NCI-H2081 (cell line): ENCODE results near the gene UBB.
"Not testable (repeated sequence)": the region's sequence is repeated elsewhere in the genome, so short reads cannot be mapped to it uniquely, and the experiment has no call there.

Source experiments
- DNase-seq, 2 experiments: peaks; one replicate each; lab custom pipeline; 2025; lab: John Stamatoyannopoulos, UW

Gene UBB

GRCh38 chr17:16374146-16374938, 6.5 kb upstream of the UBB start:
- DNase-seq, result no peak

DNA sequence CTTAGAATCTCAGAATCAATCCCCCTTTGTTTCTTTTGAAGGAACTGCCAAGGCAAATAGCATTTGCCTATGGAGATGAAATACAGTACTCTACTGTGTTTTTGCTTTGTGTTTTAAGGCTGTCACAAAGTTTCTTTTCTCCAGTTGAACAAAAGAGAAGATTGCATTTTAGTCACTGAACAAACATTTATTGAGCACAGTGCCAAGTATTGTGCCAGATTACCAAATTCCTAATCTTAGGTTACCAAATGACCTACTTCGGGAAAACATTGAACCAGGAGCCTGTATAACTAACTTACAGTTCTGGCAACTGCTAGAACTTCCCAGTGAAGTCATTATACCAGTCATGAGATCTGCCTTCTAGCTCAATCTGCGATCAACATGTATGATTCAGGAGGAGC, 3.0 kb upstream of the UBB start:
- no peak for DNase-seq

- no peak for DNase-seq
Observed at GRCh38 chr17:16378636-16379282, 2.1 kb upstream of the UBB start.

DNA sequence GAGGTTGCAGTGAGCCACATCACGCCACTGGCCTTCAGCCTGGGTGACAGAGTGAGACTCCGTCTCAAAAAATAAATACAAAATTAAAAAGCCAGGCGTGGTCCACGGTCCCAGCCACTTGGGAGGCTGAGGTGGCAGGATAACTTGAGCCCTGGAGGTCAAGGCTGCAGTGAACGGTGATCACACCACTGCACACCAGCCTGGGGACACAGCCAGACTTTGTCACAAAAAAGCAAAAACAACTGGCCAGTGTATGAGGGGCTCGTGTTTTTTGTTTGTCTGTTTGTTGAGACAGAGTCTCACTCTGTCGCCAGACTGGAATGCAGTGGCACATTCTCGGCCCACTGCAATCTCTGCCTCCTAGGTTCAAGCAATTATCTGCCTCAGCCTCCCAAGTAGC, 1.2 kb upstream of the UBB start:
- no peak for DNase-seq

DNA sequence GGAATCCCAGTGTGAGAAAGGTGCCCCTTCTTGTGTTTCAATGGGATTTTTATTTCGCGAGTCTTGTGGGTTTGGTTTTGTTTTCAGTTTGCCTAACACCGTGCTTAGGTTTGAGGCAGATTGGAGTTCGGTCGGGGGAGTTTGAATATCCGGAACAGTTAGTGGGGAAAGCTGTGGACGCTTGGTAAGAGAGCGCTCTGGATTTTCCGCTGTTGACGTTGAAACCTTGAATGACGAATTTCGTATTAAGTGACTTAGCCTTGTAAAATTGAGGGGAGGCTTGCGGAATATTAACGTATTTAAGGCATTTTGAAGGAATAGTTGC, 567 bp downstream of the UBB start:
- no peak for DNase-seq

GRCh38 chr17:16383216-16383615, 2.3 kb downstream of the UBB start:
- DNase-seq, result no peak

DNA sequence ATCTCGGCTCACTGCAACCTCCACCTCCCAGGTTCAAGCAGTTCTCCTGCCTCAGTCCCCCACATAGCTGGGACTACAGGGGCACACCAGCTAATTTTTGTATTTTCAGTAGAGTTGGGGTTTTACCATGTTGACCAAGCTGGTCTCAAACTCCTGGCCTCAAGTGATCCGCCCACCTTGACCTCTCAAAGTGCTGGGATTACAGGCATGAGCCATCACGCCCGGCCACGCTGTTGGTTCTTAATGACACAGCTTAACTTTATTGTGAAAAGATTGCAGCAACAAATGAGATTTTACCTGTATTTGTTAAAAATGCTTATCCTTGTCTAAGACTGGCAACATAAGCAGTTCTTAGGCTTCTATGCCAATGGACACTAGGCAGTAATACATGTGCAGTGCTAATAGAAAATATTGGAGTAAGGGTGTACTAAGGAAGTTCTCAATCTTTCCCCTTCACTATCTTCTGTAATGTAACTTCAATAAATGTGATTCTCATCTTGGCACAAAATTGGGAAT, 2.9 kb downstream of the UBB start:
- no peak for DNase-seq

DNA sequence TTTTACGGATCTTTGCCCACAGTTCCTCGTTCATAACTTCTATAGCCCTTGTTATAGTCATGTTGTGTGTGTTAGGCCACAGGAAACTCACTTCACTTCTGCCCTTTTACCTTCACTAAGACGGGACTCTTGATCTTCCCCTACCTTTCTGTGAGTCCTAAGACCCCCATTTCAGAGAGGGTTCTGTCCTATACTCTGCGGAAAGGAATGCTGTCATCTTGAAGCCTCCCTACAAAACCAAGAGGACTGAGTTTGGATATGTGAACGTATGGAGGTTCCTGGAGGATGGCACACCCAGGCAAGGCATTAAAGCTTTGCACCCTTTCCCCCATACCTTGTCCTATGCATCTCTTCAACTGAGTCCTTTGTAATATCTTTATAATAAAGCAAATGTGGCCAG, 3.7 kb downstream of the UBB start:
- DNase-seq, result no peak

- not testable (repeated sequence) for DNase-seq
Observed at GRCh38 chr17:16386126-16386507, 5.2 kb downstream of the UBB start.

- no peak for DNase-seq
Observed at GRCh38 chr17:16391451-16391850, 10.6 kb downstream of the UBB start.

DNA sequence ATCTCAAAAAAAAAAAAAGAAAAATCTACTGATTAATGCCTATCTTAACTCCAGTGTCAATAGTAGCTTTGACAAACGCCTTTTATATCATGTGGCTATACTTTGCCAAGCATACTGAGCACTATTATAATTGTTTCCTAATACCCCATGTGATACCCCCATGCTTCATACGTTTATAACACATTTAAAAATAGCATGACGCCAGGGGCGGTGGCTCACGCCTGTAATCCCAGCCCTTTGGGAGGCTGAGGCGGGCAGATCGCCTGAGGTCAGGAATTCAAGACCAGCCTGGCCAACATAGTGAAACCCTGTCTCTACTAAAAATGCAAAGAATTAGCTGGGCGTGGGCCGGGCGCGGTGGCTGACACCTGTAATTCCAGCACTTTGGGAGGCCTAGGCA, 11.6 kb downstream of the UBB start:
- DNase-seq, result not testable (repeated sequence)

DNA sequence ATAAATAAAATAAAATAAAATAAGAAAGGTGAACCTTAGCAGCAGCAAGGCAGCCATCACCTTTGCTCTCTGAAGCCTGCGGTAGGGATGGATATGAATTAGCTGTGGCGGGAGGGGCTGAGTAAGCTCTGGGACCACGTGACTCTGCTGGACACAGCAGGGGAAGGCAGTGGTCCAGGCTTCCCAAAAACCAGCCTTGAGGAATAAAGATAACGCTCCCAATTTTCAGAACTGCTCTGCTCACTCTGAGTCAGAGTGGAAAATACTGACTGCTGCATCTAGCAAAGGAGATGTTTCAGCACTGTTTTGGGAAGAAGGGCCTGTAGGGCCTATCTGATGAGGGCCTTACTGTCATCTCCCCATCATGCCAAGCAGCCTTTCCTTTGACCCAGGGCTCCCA, 15.0 kb downstream of the UBB start:
- not testable (repeated sequence) for DNase-seq

- not testable (repeated sequence) for DNase-seq
Observed at GRCh38 chr17:16396693-16397092, 15.8 kb downstream of the UBB start.

GRCh38 chr17:16398270-16399267, 17.7 kb downstream of the UBB start:
- DNase-seq, result no peak

DNA sequence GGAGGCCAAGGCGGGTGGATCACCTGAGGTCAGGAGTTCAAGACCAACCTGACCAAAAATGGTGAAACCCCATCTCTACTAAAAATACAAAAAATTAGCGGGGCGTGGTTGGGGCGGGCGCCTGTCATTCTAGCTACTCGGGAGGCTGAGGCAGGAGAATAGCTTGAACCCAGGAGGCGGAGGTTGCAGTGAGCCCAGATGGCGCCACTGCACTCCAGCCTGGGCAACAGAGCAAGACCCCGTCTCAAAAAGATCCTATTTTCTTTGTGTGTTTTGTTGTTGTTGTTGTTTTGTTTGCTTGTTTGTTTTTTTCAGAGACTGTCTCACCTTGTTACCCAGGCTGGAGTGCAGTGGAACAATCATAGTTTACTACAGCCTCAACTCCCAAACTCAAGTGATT, 23.0 kb downstream of the UBB start:
- not testable (repeated sequence) for DNase-seq

DNA sequence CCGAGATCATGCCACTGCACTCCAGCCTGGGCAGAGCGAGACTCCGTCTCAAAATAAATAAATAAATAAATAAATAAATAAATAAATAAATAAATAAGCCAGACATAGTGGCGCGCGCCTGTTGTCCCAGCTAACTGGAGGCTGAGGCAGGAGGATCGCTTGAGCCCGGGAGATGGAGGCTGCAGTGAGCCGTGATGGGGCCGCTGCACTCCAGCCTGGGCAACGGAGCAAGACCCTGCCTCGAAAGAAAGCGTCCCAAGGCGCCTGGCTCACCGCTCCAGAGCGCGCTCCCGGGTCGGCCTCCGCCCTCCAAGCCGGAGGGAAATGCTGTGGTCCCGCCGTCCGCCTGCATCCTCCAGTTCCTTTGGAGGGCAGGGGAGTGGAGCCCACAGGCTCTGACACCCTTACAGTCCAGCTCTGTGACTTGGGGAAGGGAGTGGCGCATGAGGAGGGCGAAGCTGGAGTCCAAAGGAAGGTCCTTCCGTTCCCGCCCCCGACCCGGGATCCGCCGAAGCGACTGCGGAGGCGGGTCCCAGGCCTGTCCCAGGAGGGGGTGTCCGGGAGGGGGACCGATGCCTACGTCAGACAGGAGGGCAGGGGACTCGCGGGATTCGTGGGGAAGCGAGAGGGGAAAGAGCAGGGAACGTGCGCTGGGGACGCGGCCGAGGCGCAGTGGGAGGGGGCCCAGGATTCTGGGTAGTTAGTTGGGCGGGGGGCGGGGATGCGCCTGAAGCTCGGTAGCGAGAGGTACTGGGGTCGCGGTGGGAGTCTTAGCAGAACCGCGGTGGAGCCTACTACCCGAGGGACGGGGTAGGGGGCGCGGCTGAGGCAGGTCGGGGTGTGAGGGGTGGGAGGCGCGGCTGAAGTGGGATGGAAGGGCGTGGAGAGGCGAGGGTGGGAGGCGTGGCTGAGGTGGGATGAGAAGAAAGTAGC, 26.1 kb downstream of the UBB start:
- no peak for DNase-seq

GRCh38 chr17:16407911-16408588, 27.2 kb downstream of the UBB start:
- no peak for DNase-seq

DNA sequence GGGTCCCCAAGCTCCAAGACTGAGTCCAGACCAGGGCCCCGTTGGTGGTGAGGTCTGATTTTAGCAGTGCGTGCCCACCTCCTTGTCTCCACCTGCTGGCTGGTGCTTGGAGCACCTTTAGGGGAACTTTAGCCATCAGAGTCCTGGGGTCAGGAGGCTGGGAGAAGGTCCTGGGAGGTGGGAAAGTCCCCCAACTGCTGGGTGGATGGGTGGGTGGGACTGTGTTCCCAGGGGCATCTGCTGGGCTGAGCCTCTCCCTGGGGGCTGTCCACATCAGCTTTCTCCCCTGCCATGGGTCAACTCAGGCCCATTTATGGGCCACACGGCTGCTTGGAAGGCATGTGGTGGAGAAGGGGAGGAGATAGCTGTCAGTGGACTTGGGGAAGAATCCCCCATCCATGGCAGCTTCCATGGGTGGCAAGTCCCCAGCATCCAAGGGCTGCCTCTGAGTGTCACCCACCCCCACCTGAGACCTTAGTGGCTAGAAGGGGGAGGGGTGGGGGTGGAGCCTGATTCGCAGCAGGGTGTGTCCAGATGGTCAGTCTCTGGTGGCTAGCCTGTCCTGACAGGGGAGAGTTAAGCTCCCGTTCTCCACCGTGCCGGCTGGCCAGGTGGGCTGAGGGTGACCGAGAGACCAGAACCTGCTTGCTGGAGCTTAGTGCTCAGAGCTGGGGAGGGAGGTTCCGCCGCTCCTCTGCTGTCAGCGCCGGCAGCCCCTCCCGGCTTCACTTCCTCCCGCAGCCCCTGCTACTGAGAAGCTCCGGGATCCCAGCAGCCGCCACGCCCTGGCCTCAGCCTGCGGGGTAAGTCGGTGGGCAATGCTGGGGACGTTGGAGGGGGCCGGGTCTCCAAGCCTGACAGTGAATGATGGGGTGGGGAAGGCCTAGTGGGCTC, 34.4 kb downstream of the UBB start, which contains the start of gene TRPV2:
Gene TRPV2 (plus strand): TSS at position 541 of the 894 bp plus-strand sequence. CDS start 2,098 bp downstream, outside the sequence.
- no peak for DNase-seq

- no peak for DNase-seq
Observed at GRCh38 chr17:16417399-16417798, 36.5 kb downstream of the UBB start.
